HG03039 (cell line): ENCODE measurements around the gene CRYGA.

ENCODE experiments used
- ATAC-seq: cut with Tn5 transposase; IDR thresholded peaks from one replicate; pipeline ENCODE4 v1.9.1; 2021; ENCODE audit warnings: mild to moderate bottlenecking, moderate library complexity; ENCODE audit not compliant: unreplicated experiment

The CRYGA gene

GRCh38 chr2:208163489-208163888, at the start of gene CRYGA:
CRYGA (minus strand) TSS chr2:208163589; CDS start chr2:208163556, 33 bp downstream.
- ATAC-seq = no peak

GRCh38 chr2:208210688-208211451, 47.5 kb upstream of the CRYGA start:
- ATAC-seq = no peak

GRCh38 chr2:208208335-208209085, 45.1 kb upstream of the CRYGA start:
- no peak for ATAC-seq

GRCh38 chr2:208207769-208208168, 44.4 kb upstream of the CRYGA start:
- ATAC-seq = no peak

- ATAC-seq = no peak
These were observed 40.8 kb upstream of the CRYGA start for GRCh38 chr2:208204166-208204565.

GRCh38 chr2:208195531-208195930, 32.1 kb upstream of the CRYGA start:
- ATAC-seq = no peak

- no peak for ATAC-seq
These were observed 29.3 kb upstream of the CRYGA start for GRCh38 chr2:208192611-208193236.

- no peak for ATAC-seq
These were observed 26.6 kb upstream of the CRYGA start, which contains the start of gene C2orf80 for GRCh38 chr2:208189810-208190503. C2orf80 (minus strand) TSS chr2:208190030; CDS start chr2:208186986, 3,044 bp downstream.

GRCh38 chr2:208189069-208189809, 25.9 kb upstream of the CRYGA start:
- no peak for ATAC-seq

GRCh38 chr2:208186893-208187292, 23.5 kb upstream of the CRYGA start:
- ATAC-seq = no peak

GRCh38 chr2:208186465-208186864, 23.1 kb upstream of the CRYGA start:
- no peak for ATAC-seq

- no peak for ATAC-seq
These were observed 20.8 kb upstream of the CRYGA start for GRCh38 chr2:208183972-208184705.

- no peak for ATAC-seq
These were observed 20.1 kb upstream of the CRYGA start for GRCh38 chr2:208183526-208183925.

- ATAC-seq = no peak
These were observed 19.4 kb upstream of the CRYGA start for GRCh38 chr2:208182835-208183234.

- ATAC-seq = no peak
These were observed 15.7 kb upstream of the CRYGA start for GRCh38 chr2:208179028-208179609.

- ATAC-seq = no peak
These were observed 12.4 kb upstream of the CRYGA start for GRCh38 chr2:208175840-208176153.

- peak; percentile 97 for ATAC-seq
These were observed 11.9 kb upstream of the CRYGA start for GRCh38 chr2:208175069-208175839.

- ATAC-seq = no peak
These were observed 10.8 kb upstream of the CRYGA start for GRCh38 chr2:208174144-208174543.

- no peak for ATAC-seq
These were observed 8.7 kb upstream of the CRYGA start for GRCh38 chr2:208172125-208172524.
